Neural progenitor cell (in vitro differentiated cells): ENCODE results near the gene ZNF813. TPM values are rescaled to one million over a fixed set of nuclear protein-coding genes. Genes with fewer than 3 reads are reported as not detected.

ENCODE experiments used
- DNase-seq: peaks from one replicate; pipeline ENCODE4 v3.0.0-alpha.2; 2016; ENCODE audit warnings: low spot score
- H2AFZ ChIP-seq: fragments of 200-600 bp; sonication (generic); replicated peaks from 2 replicates; pipeline ENCODE4 v1.6.1; 2016; ENCODE audit warnings: antibody characterized with exemption
- H3F3A ChIP-seq: fragments of 200-600 bp; sonication (generic); 2 replicates; pipeline ENCODE4 v1.6.1; 2016; ENCODE audit warnings: antibody characterized with exemption, low read depth
- H3K27ac ChIP-seq: fragments of 200-600 bp; sonication (generic); 2 replicates; pipeline ENCODE4 v1.5.1; 2016; ENCODE audit warnings: mild to moderate bottlenecking
- H3K27me3 ChIP-seq: fragments of 200-600 bp; sonication (generic); 2 replicates; pipeline ENCODE4 v1.6.1; 2016; ENCODE audit warnings: mild to moderate bottlenecking, moderate library complexity
- H3K36me3 ChIP-seq: fragments of 200-600 bp; sonication (generic); 2 replicates; pipeline ENCODE4 v1.5.1; 2016
- H3K4me1 ChIP-seq: fragments of 200-600 bp; sonication (generic); 2 replicates; pipeline ENCODE4 v1.6.1; 2016; ENCODE audit warnings: mixed run types
- H3K4me2 ChIP-seq: fragments of 200-600 bp; sonication (generic); 2 replicates; pipeline ENCODE4 v1.6.1; 2016
- H3K4me3 ChIP-seq: fragments of 200-600 bp; sonication (generic); 2 replicates; pipeline ENCODE4 v1.5.1; 2016
- H3K79me2 ChIP-seq: fragments of 200-600 bp; sonication (generic); 2 replicates; pipeline ENCODE4 v1.6.1; 2016; ENCODE audit warnings: low read depth
- H3K9ac ChIP-seq: fragments of 200-600 bp; sonication (generic); 2 replicates; pipeline ENCODE4 v1.6.1; 2016
- H3K9me3 ChIP-seq: fragments of 200-600 bp; sonication (generic); 2 replicates; pipeline ENCODE4 v1.5.1; 2016; ENCODE audit warnings: low read depth
- H4K20me1 ChIP-seq: fragments of 200-600 bp; sonication (generic); 2 replicates; pipeline ENCODE4 v1.6.1; 2016; ENCODE audit warnings: low read depth
- H3K27ac Mint-ChIP-seq: 3 replicates; pipeline ENCODE4 v1.8.0; 2021; ENCODE audit warnings: mixed read lengths
- H3K27me3 Mint-ChIP-seq: 2 replicates; pipeline ENCODE4 v1.8.0; 2022; ENCODE audit warnings: low read depth, mild to moderate bottlenecking, inconsistent platforms, moderate library complexity, mixed read lengths; ENCODE audit not compliant: insufficient read depth
- H3K36me3 Mint-ChIP-seq: 3 replicates; pipeline ENCODE4 v1.8.0; 2021; ENCODE audit warnings: mixed read lengths
- H3K4me1 Mint-ChIP-seq: 3 replicates; pipeline ENCODE4 v1.8.0; 2021; ENCODE audit warnings: mixed read lengths
- H3K4me3 Mint-ChIP-seq: 3 replicates; pipeline ENCODE4 v1.8.0; 2021; ENCODE audit warnings: mild to moderate bottlenecking, moderate library complexity, mixed read lengths
- H3K9me3 Mint-ChIP-seq: 3 replicates; pipeline ENCODE4 v1.8.0; 2020; ENCODE audit warnings: mixed read lengths
- EZH2 ChIP-seq: fragments of 200-600 bp; sonication (generic); IDR thresholded peaks from 2 replicates; pipeline ENCODE4 v1.6.1; 2017; ENCODE audit warnings: antibody characterized with exemption, mild to moderate bottlenecking, moderate library complexity
- EZH2phosphoT487 ChIP-seq: fragments of 200-600 bp; sonication (generic); IDR thresholded peaks from 2 replicates; pipeline ENCODE4 v1.6.1; 2017; ENCODE audit warnings: antibody characterized with exemption
- total RNA-seq: library from RNA; depleted of rRNA; stranded (reverse); fragments of >200 nt; gene quantifications from 2 replicates; pipeline ENCODE4 v1.2.3, GENCODE V29; 2015; ENCODE audit warnings: low replicate concordance
- TF ChIP-seq, protein P1 (sequence below): fragments of 200-600 bp; sonication (generic); IDR thresholded peaks from 2 replicates; pipeline ENCODE4 v1.5.1; 2017; ENCODE audit warnings: antibody characterized with exemption, mild to moderate bottlenecking

The ZNF813 gene
- total RNA-seq, 1 donor from 2014 or later = 24.3 TPM

DNA sequence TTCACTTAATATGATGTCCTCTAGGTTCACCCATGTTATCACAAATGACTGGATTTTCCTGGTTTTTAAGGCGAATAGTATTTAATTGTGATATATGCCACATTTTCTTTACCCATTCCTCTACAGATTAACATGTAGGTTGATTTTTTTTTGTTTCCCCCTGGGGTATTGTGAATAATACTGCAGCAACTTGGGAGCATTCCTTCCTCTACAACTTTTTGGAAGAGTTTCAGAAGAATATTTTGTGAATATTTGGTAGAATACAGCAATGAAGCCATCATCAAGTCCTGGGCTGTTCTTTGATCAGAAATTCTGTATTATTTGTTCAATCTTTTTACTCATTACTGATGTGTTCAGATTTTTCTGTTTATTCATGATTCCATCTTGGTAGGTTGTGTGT is 64.8 kb downstream of the ZNF813 start:
- Mint-ChIP-seq H3K36me3 (peaks cover 4% of the 10 kb centered on the region), H3K9me3 (no peaks in the 10 kb centered on the region), H3K27ac (no peak overlapping the region), H3K4me1 (no peaks in the 10 kb centered on the region), H3K4me3 (no peak overlapping the region), H3K27me3 (no peaks in the 10 kb centered on the region)
- no peak for TF ChIP-seq EZH2phosphoT487
- TF ChIP-seq EZH2 = no peak
- TF ChIP-seq, protein P1, sequence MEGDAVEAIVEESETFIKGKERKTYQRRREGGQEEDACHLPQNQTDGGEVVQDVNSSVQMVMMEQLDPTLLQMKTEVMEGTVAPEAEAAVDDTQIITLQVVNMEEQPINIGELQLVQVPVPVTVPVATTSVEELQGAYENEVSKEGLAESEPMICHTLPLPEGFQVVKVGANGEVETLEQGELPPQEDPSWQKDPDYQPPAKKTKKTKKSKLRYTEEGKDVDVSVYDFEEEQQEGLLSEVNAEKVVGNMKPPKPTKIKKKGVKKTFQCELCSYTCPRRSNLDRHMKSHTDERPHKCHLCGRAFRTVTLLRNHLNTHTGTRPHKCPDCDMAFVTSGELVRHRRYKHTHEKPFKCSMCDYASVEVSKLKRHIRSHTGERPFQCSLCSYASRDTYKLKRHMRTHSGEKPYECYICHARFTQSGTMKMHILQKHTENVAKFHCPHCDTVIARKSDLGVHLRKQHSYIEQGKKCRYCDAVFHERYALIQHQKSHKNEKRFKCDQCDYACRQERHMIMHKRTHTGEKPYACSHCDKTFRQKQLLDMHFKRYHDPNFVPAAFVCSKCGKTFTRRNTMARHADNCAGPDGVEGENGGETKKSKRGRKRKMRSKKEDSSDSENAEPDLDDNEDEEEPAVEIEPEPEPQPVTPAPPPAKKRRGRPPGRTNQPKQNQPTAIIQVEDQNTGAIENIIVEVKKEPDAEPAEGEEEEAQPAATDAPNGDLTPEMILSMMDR = no peak
- H3K36me3 ChIP-seq = peaks cover 4% of the 10 kb centered on the region
- H4K20me1 ChIP-seq = no peaks in the 10 kb centered on the region
- no peaks in the 10 kb centered on the region for H3K9me3 ChIP-seq
- no peaks in the 10 kb centered on the region for H3K4me1 ChIP-seq
- no peak overlapping the region for H3K27ac ChIP-seq
- H3K9ac ChIP-seq = no peak overlapping the region
- no peak for DNase-seq
- H3K79me2 ChIP-seq = peaks cover 14% of the 10 kb centered on the region
- H3K4me3 ChIP-seq = no peak overlapping the region
- H2AFZ ChIP-seq = no peak overlapping the region
- no peak overlapping the region for H3K4me2 ChIP-seq
- H3F3A ChIP-seq = peaks cover 7% of the 10 kb centered on the region
- no peaks in the 10 kb centered on the region for H3K27me3 ChIP-seq

DNA sequence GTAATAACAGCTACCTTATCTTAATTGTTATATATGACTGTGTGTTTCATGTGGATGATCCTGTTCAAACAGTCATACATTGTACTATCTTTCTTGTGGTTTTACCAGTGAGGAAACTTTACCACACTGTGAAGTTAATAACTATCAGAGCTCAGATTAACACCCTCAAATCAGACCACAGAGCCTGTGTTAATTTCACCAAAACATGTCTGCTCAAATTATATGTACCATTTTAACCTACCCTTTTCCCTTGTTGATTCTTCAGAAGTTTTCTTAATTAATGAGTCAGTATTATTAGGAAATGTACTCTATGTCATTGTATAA is 68.7 kb downstream of the ZNF813 start:
- no peak overlapping the region for H3K9ac ChIP-seq
- H3K4me1 ChIP-seq = no peaks in the 10 kb centered on the region
- H4K20me1 ChIP-seq = no peaks in the 10 kb centered on the region
- no peak overlapping the region for H2AFZ ChIP-seq
- DNase-seq = no peak
- peaks cover 7% of the 10 kb centered on the region for H3F3A ChIP-seq
- no peak overlapping the region for H3K4me3 Mint-ChIP-seq
- TF ChIP-seq EZH2 = no peak
- no peak for TF ChIP-seq EZH2phosphoT487
- TF ChIP-seq, protein P1 = no peak
- no peaks in the 10 kb centered on the region for H3K9me3 Mint-ChIP-seq
- no peaks in the 10 kb centered on the region for H3K9me3 ChIP-seq
- no peak overlapping the region for H3K27ac Mint-ChIP-seq
- H3K4me3 ChIP-seq = no peak overlapping the region
- no peak overlapping the region for H3K4me2 ChIP-seq
- no peaks in the 10 kb centered on the region for H3K27me3 ChIP-seq
- no peaks in the 10 kb centered on the region for H3K4me1 Mint-ChIP-seq
- H3K36me3 Mint-ChIP-seq = peaks cover 3% of the 10 kb centered on the region
- no peak overlapping the region for H3K27ac ChIP-seq
- H3K27me3 Mint-ChIP-seq = peaks cover 5% of the 10 kb centered on the region
- peaks cover 3% of the 10 kb centered on the region for H3K79me2 ChIP-seq
- peaks cover 4% of the 10 kb centered on the region for H3K36me3 ChIP-seq

DNA sequence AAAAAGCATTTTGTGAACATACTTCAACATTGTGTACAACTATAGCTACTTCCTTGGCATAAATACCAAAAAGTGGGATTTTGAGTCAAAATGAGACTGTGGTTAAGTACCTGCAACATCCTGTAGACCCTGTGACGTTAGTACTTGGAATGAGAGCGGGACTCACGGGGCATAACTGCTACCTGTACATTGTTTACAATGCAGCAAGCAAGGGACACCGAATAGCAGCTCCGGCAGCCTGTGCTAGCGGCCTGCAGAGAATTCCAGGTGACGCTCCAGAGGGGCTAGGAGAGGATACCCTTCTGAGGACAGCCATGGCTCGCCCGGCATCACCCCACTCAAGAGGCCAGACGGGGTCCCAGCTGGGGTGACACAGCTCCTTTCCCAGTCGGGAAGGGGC is 69.6 kb downstream of the ZNF813 start:
- no peaks in the 10 kb centered on the region for H3K4me1 Mint-ChIP-seq
- no peaks in the 10 kb centered on the region for H3K9me3 ChIP-seq
- H3K27me3 Mint-ChIP-seq = peaks cover 5% of the 10 kb centered on the region
- peaks cover 4% of the 10 kb centered on the region for H3K36me3 ChIP-seq
- peaks cover 3% of the 10 kb centered on the region for H3K36me3 Mint-ChIP-seq
- no peaks in the 10 kb centered on the region for H3K4me1 ChIP-seq
- TF ChIP-seq EZH2phosphoT487 (no peak), EZH2 (no peak)
- TF ChIP-seq, protein P1 = no peak
- peak overlapping the region; percentile 68 for H3K4me3 ChIP-seq
- DNase-seq = no peak
- peaks cover 7% of the 10 kb centered on the region for H3F3A ChIP-seq
- H3K4me3 Mint-ChIP-seq = peak overlapping the region; percentile 93
- H3K27ac Mint-ChIP-seq = no peak overlapping the region
- H3K79me2 ChIP-seq = peaks cover 3% of the 10 kb centered on the region
- no peaks in the 10 kb centered on the region for H3K9me3 Mint-ChIP-seq
- peak overlapping the region; percentile 80 for H3K4me2 ChIP-seq
- H3K27ac ChIP-seq = no peak overlapping the region
- no peaks in the 10 kb centered on the region for H4K20me1 ChIP-seq
- H3K27me3 ChIP-seq = no peaks in the 10 kb centered on the region
- no peak overlapping the region for H3K9ac ChIP-seq
- peak overlapping the region; percentile 98 for H2AFZ ChIP-seq
